ENCODE results near the gene NR2F6.
"Not testable (repeated sequence)": the region's sequence is repeated elsewhere in the genome, so short reads cannot be mapped to it uniquely, and the experiment has no call there.

NR2F6 gene

GRCh38 chr19:17211547-17212446 is 33.9 kb downstream of the NR2F6 start:
- DNase-seq (ENCODE audit: low read depth, low spot score), result no peak

DNA sequence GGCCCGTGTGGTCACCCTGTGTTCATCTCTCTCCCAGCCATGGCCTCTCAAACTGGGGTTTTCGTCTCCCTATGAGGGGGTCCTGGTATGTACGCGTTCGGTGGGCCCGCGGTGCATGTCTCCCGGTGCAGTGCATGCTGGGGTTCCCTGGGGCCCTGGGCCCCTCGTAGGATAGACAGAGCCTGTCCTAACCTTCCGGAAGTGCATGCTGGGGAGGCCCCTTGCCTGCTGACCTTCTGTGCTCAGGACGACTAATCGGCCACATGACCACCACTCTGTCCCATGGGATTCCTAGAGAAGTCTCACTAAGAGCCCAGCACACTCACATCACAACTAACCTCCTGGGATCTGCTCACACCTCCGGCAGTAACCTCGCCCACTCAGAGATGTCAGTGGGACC is 35.4 kb downstream of the NR2F6 start:
- no peak for DNase-seq (ENCODE audit: low read depth, low spot score)

GRCh38 chr19:17209126-17210036 is 36.3 kb downstream of the NR2F6 start:
- DNase-seq (ENCODE audit: low read depth, low spot score), result no peak

DNA sequence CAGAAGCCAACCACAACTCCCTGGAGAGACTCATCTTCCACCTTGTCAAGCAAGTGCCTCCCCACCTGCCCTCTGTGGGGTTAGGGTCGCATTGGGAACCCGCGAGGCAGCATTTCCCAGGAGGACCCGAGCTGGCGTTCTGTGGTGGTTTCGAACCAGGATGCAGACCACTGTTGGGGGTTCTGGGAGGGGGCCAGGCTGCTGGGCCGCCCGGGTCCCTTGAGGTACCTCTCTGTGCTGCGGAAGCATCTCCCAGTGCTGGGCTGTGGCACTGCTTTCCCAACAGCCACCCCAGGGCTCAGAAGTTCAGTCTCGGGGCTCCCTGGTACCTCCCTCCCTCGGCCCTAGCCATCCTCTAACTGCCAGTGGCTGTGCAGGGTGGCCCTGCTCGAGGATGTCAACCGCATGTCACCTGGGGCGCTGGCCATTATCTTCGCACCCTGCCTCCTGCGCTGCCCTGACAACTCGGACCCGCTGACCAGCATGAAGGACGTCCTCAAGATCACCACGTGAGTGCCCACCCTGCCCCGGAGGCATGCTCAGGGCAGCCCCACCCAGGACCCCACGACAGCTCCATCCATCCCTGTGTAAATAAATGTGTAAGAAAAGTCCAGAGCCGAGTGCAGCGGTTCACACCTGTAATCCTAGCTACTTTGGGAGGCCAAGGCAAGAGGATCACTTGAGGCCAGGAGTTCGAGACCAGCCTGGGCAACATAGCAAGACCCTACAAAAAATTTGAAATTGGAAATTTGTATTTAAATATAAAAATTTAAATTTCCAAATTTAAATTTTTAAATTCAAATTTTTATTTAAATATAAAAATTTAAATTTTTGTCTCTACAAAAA is 38.8 kb downstream of the NR2F6 start:
- no peak for DNase-seq (ENCODE audit: low read depth, low spot score)

DNA sequence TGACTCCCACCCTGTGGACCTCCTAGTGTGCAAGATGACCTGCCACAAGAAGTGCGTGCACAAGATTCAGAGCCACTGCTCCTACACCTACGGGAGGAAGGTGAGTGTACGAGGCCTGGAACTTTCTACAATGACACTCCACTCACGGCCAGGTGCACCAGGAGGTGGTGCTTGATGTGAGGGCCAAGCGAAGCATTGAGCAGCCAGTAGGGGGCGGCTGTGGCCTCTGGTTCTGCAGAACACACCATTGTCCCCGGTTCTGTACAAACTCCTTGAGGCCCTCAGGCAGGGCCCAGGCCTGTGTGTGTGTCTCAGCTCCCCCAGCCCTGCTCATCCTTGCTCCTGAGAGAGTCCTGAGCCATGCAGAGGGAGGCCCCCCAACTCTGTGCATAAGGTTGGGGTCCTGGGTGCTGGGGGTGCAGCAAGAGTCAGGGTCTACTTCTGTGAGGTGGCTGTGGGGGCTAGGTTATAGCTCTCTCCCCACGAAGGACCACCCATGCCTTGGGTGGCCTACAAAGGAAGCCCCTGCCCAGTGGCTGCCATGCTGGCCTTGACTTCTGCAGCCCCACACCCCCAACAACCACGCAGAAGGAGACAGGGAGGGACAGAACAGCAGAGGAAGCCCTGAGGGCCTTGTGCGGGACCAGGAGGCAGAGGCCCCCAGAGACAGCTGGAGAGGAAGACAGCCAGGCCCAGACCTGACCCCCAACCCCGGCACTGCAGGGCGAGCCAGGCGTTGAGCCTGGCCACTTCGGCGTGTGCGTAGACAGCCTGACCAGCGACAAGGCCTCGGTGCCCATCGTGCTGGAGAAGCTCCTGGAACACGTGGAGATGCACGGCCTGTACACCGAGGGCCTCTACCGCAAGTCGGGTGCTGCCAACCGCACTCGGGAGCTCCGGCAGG is 40.2 kb downstream of the NR2F6 start:
- DNase-seq (ENCODE audit: low read depth, low spot score), result no peak

- no peak for DNase-seq (ENCODE audit: low read depth, low spot score)
Observed at GRCh38 chr19:17202713-17203112, 43.0 kb downstream of the NR2F6 start.

DNA sequence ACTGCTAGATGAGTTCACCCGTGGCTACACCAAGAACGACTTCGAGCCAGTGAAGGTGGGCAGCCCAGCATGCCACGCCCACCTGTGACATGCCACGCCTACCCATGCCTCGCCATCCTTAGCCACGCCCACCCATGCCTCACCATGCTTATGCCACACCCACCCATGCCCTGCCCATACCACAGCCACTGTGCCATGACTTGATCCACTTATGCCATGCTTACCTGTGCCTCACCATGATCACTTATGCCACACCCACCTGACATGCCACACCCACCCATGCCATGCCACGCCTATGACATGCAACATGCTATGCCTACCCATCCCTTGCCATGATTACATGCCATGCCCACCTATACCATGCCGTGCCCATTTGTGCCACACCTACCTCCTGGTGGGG is 43.5 kb downstream of the NR2F6 start:
- DNase-seq (ENCODE audit: low read depth, low spot score), result no peak

DNA sequence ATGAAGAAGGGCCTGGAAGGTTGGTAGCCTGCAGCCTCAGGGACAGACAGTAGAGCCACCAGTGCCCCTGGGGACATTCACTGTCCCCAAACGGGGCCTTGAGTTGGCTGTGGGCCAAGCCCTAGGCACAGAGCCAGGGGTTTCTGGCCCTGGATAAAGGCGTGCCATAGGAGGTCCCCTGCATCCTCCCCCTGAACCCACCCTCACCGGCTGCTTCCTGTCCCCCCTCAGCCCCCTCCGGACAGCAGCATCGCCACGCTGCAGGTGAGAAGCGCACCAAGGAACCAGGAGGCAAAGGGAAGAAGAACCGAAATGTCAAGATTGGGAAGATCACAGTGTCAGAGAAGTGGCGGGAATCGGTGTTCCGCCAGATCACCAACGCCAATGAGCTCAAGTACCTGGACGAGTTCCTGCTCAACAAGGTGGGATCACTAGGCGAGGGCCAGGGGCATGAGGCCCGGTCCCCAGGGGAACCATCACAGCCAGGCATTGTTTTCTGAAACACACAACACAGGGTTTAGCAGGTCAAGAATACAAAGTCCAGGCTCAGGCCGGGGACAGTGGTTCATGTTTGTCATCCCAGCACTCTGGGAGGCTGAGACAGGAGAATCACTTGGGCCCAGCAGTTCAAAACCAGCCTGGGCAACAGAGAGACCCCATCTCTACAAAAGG is 45.2 kb downstream of the NR2F6 start:
- DNase-seq (ENCODE audit: low read depth, low spot score), result no peak

DNA sequence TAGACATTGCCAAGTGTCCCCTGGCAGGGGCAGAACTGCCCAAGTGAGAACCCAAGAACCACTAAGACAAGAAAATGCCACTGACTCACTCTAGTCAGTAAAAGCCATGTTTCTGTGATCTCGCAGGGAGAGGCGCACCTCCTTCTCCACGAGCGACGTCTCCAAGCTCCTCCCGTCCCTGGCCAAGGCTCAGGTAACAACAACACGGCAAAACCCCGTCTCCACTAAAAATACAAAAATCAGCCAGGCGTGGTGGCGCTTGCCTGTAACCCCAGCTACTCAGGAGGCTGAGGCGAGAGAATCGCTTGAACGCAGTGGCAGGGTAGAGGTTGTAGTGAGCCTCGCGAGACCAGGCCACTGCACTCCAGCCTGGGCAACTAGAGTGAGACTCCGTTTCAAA is 48.1 kb downstream of the NR2F6 start:
- DNase-seq (ENCODE audit: low read depth, low spot score), result no peak

GRCh38 chr19:17196610-17197009 is 49.1 kb downstream of the NR2F6 start:
- DNase-seq (ENCODE audit: low read depth, low spot score), result no peak

DNA sequence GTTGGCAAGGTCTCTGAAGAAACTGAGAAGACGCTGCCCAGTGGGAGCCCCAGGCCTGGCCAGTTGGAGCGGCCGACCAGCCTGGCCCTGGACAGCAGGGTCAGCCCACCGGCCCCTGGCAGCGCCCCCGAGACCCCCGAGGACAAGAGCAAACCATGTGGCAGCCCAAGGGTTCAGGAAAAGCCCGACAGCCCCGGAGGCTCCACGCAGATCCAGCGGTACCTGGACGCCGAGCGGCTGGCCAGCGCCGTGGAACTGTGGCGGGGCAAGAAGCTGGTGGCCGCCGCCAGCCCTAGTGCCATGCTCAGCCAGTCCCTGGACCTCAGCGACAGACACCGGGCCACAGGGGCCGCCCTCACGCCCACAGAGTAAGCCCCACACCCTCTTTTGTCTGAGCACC is 50.6 kb downstream of the NR2F6 start:
- no peak for DNase-seq (ENCODE audit: low read depth, low spot score)

GRCh38 chr19:17194608-17195007 is 51.1 kb downstream of the NR2F6 start:
- no peak for DNase-seq (ENCODE audit: low read depth, low spot score)

DNA sequence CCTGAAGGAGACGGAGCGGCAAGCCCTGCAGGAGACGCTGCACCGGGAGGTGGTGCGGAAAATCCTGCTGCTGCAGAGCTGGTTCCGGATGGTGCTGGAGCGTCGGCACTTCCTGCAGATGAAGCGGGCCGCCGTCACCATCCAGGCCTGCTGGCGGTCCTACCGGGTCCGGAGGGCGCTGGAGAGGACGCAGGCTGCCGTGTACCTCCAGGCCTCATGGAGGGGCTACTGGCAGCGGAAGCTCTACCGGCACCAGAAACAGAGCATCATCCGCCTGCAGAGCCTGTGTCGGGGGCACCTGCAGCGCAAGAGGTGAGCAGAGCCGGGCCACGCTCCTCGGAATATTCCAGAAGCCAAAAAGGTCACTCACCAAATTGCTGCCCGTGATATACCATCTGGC is 53.0 kb downstream of the NR2F6 start:
- no peak for DNase-seq (ENCODE audit: low read depth, low spot score)

GRCh38 chr19:17191736-17192135 is 54.0 kb downstream of the NR2F6 start:
- DNase-seq (ENCODE audit: low read depth, low spot score), result not testable (repeated sequence)

DNA sequence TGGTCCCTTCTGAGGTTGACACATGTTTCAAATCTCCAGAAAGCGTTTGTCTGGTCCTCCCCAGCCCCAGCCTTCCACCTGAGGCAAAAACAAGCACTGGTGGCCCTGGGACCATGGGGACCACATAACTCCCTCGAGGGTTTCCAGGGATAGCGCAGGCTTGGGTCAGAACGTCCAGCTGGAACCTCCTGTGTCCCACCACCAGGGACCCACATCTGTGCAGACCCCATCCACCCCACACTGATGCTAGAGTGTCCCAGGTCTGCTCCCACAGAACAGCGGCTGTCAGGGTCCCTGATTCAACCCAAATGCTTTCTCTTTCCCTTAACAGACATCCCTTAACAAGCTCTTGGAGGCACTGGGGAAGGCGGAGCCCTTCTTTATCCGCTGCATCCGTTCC is 60.1 kb downstream of the NR2F6 start:
- DNase-seq (ENCODE audit: low read depth, low spot score), result no peak

- DNase-seq (ENCODE audit: low read depth, low spot score), result no peak
Observed at GRCh38 chr19:17184371-17184841, 61.3 kb downstream of the NR2F6 start.

- DNase-seq (ENCODE audit: low read depth, low spot score), result no peak
Observed at GRCh38 chr19:17183858-17184321, 61.8 kb downstream of the NR2F6 start.

GRCh38 chr19:17183271-17183761 is 62.4 kb downstream of the NR2F6 start:
- no peak for DNase-seq (ENCODE audit: low read depth, low spot score)

Measured in activated CD4-positive, CD25-positive, alpha-beta regulatory T cell treated with anti-CD3 and anti-CD28 coated beads, Interleukin-2, amount 50 U/mL, for 16 hours (primary cell).